ENCODE measurements around the gene NEBL.
"Not testable (repeated sequence)": the region's sequence is repeated elsewhere in the genome, so short reads cannot be mapped to it uniquely, and the experiment has no call there.

Gene NEBL, protein sequence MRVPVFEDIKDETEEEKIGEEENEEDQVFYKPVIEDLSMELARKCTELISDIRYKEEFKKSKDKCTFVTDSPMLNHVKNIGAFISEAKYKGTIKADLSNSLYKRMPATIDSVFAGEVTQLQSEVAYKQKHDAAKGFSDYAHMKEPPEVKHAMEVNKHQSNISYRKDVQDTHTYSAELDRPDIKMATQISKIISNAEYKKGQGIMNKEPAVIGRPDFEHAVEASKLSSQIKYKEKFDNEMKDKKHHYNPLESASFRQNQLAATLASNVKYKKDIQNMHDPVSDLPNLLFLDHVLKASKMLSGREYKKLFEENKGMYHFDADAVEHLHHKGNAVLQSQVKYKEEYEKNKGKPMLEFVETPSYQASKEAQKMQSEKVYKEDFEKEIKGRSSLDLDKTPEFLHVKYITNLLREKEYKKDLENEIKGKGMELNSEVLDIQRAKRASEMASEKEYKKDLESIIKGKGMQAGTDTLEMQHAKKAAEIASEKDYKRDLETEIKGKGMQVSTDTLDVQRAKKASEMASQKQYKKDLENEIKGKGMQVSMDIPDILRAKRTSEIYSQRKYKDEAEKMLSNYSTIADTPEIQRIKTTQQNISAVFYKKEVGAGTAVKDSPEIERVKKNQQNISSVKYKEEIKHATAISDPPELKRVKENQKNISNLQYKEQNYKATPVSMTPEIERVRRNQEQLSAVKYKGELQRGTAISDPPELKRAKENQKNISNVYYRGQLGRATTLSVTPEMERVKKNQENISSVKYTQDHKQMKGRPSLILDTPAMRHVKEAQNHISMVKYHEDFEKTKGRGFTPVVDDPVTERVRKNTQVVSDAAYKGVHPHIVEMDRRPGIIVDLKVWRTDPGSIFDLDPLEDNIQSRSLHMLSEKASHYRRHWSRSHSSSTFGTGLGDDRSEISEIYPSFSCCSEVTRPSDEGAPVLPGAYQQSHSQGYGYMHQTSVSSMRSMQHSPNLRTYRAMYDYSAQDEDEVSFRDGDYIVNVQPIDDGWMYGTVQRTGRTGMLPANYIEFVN

GRCh38 chr10:20897146-20897825, at the start of gene NEBL:
Gene NEBL, minus strand, starts transcription at chr10:20897311. Its CDS starts 106 bp downstream, at chr10:20897205.
- no peak within 1 kb of the TSS for H3K4me3 ChIP-seq (ENCODE audit: low read length)
- no peaks in the 10 kb centered on the region for H3K27me3 ChIP-seq (ENCODE audit: insufficient read depth, low read length)
- no peaks in the 10 kb centered on the region for H3K9me3 ChIP-seq (ENCODE audit: insufficient read depth, low read depth, low read length)
- 0 out of 2 replicates have a peak, but pooled peaks cover 6% of the 10 kb centered on the region for H3K4me1 ChIP-seq (ENCODE audit: insufficient read depth, low read length)
- no peak within 1 kb of the TSS for H3K9ac ChIP-seq (ENCODE audit: low read depth, low read length)
- H3K27ac ChIP-seq (ENCODE audit: low read length) = no peak within 1 kb of the TSS
- no peaks in the 10 kb centered on the region for H3K36me3 ChIP-seq (ENCODE audit: insufficient read depth, low read depth, low read length)

- H3K27me3 ChIP-seq (ENCODE audit: insufficient read depth, low read length) = no peaks in the 10 kb centered on the region
- no peak overlapping the region for H3K27ac ChIP-seq (ENCODE audit: low read length)
- no peaks in the 10 kb centered on the region for H3K36me3 ChIP-seq (ENCODE audit: insufficient read depth, low read depth, low read length)
- H3K4me3 ChIP-seq (ENCODE audit: low read length) = no peak overlapping the region
- no peaks in the 10 kb centered on the region for H3K9me3 ChIP-seq (ENCODE audit: insufficient read depth, low read depth, low read length)
- no peak overlapping the region for H3K9ac ChIP-seq (ENCODE audit: low read depth, low read length)
- H3K4me1 ChIP-seq (ENCODE audit: insufficient read depth, low read length) = peaks cover 12% of the 10 kb centered on the region
Observed at GRCh38 chr10:20945546-20946332, 48.6 kb upstream of the NEBL start.

DNA sequence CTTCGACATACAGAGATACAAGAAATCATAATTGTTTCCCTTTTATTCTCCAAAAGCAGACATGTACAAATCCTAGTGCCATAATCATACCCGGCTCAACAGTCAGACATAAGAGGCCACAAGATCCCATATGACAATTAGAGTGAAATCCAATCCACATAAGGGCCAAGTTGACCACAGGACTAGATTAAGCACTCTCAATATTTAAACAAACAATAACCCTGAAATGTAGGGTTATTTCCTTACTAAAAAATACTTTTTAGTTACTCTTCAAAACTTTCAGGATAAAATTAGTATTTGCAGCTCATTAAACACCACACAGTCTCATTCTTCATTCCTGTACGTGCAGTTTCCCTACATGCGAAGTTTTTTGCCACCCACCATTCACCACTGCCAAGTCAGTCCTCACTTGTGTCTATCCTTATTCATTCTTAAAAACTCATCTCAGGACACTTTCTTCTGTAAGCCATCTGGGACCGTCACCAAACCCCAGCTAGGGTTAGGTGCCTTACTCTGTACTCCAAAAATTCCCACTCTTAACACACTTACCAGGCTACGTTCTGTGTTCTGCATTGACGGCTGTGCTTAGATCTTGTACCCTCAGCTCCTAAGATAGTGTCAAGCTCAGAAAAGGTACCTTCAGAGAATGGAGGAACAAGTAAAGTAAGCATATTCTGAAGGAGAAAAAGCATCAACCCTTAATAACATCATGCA, 47.8 kb upstream of the NEBL start:
- H3K27me3 ChIP-seq (ENCODE audit: insufficient read depth, low read length) = no peaks in the 10 kb centered on the region
- no peak overlapping the region for H3K4me3 ChIP-seq (ENCODE audit: low read length)
- no peak overlapping the region for H3K9ac ChIP-seq (ENCODE audit: low read depth, low read length)
- peaks cover 12% of the 10 kb centered on the region for H3K4me1 ChIP-seq (ENCODE audit: insufficient read depth, low read length)
- H3K27ac ChIP-seq (ENCODE audit: low read length) = no peak overlapping the region
- no peaks in the 10 kb centered on the region for H3K36me3 ChIP-seq (ENCODE audit: insufficient read depth, low read depth, low read length)
- no peaks in the 10 kb centered on the region for H3K9me3 ChIP-seq (ENCODE audit: insufficient read depth, low read depth, low read length)

GRCh38 chr10:20939414-20939813, 42.3 kb upstream of the NEBL start:
- H3K9me3 ChIP-seq (ENCODE audit: insufficient read depth, low read depth, low read length) = peaks cover 12% of the 10 kb centered on the region
- H3K4me3 ChIP-seq (ENCODE audit: low read length); H3K27ac ChIP-seq (ENCODE audit: low read length); H3K36me3 ChIP-seq (ENCODE audit: insufficient read depth, low read depth, low read length); H3K9ac ChIP-seq (ENCODE audit: low read depth, low read length); H3K4me1 ChIP-seq (ENCODE audit: insufficient read depth, low read length); H3K27me3 ChIP-seq (ENCODE audit: insufficient read depth, low read length): not testable (repeated sequence)

- Histone ChIP-seq H3K9ac (ENCODE audit: low read depth, low read length) (no peak overlapping the region), H3K9me3 (ENCODE audit: insufficient read depth, low read depth, low read length) (peaks cover 12% of the 10 kb centered on the region), H3K27ac (ENCODE audit: low read length) (no peak overlapping the region), H3K4me3 (ENCODE audit: low read length) (no peak overlapping the region), H3K36me3 (ENCODE audit: insufficient read depth, low read depth, low read length) (no peaks in the 10 kb centered on the region), H3K4me1 (ENCODE audit: insufficient read depth, low read length) (no peaks in the 10 kb centered on the region), H3K27me3 (ENCODE audit: insufficient read depth, low read length) (no peaks in the 10 kb centered on the region)
Observed at GRCh38 chr10:20936396-20936795, 39.3 kb upstream of the NEBL start.

GRCh38 chr10:20935931-20936330, 38.8 kb upstream of the NEBL start:
- no peak overlapping the region for H3K4me3 ChIP-seq (ENCODE audit: low read length)
- no peak overlapping the region for H3K9ac ChIP-seq (ENCODE audit: low read depth, low read length)
- H3K36me3 ChIP-seq (ENCODE audit: insufficient read depth, low read depth, low read length) = no peaks in the 10 kb centered on the region
- no peak overlapping the region for H3K27ac ChIP-seq (ENCODE audit: low read length)
- H3K27me3 ChIP-seq (ENCODE audit: insufficient read depth, low read length) = no peaks in the 10 kb centered on the region
- H3K4me1 ChIP-seq (ENCODE audit: insufficient read depth, low read length) = no peaks in the 10 kb centered on the region
- peaks cover 12% of the 10 kb centered on the region for H3K9me3 ChIP-seq (ENCODE audit: insufficient read depth, low read depth, low read length)

- Histone ChIP-seq H3K9ac (ENCODE audit: low read depth, low read length) (no peak overlapping the region), H3K36me3 (ENCODE audit: insufficient read depth, low read depth, low read length) (no peaks in the 10 kb centered on the region), H3K4me1 (ENCODE audit: insufficient read depth, low read length) (no peaks in the 10 kb centered on the region), H3K4me3 (ENCODE audit: low read length) (no peak overlapping the region), H3K27ac (ENCODE audit: low read length) (no peak overlapping the region), H3K9me3 (ENCODE audit: insufficient read depth, low read depth, low read length) (peaks cover 12% of the 10 kb centered on the region), H3K27me3 (ENCODE audit: insufficient read depth, low read length) (no peaks in the 10 kb centered on the region)
Observed at GRCh38 chr10:20935301-20935700, 38.2 kb upstream of the NEBL start.

- H3K4me3 ChIP-seq (ENCODE audit: low read length) = no peak overlapping the region
- H3K36me3 ChIP-seq (ENCODE audit: insufficient read depth, low read depth, low read length) = no peaks in the 10 kb centered on the region
- peaks cover 12% of the 10 kb centered on the region for H3K9me3 ChIP-seq (ENCODE audit: insufficient read depth, low read depth, low read length)
- no peaks in the 10 kb centered on the region for H3K27me3 ChIP-seq (ENCODE audit: insufficient read depth, low read length)
- no peaks in the 10 kb centered on the region for H3K4me1 ChIP-seq (ENCODE audit: insufficient read depth, low read length)
- no peak overlapping the region for H3K9ac ChIP-seq (ENCODE audit: low read depth, low read length)
- H3K27ac ChIP-seq (ENCODE audit: low read length) = no peak overlapping the region
Observed at GRCh38 chr10:20933705-20934104, 36.6 kb upstream of the NEBL start.

DNA sequence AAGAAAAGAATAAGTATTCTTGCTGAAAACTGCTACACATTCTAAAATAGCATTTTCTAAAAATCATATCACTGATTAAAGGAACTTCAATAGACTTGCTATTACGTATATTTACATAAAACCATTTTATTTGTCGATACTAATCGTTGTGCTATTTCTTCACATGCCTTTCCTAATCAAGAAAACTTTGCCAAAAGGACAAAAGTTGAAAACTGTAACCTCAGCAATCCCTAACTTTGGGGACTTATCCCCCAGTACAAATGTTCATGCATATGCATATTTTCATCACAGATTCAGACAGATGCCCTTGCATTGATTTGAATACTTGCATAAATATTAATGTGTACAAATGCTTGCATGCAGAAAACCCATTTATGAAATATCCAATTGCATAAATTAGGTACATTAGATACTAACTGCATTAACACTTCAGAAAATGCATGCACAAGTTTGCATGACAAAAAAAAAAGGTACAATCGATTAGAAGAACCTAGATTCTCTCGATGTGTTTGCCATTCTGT, 35.6 kb upstream of the NEBL start:
- Histone ChIP-seq H3K4me1 (ENCODE audit: insufficient read depth, low read length) (no peaks in the 10 kb centered on the region), H3K27me3 (ENCODE audit: insufficient read depth, low read length) (no peaks in the 10 kb centered on the region), H3K4me3 (ENCODE audit: low read length) (no peak overlapping the region), H3K36me3 (ENCODE audit: insufficient read depth, low read depth, low read length) (no peaks in the 10 kb centered on the region), H3K9me3 (ENCODE audit: insufficient read depth, low read depth, low read length) (peaks cover 8% of the 10 kb centered on the region), H3K27ac (ENCODE audit: low read length) (no peak overlapping the region), H3K9ac (ENCODE audit: low read depth, low read length) (no peak overlapping the region)

GRCh38 chr10:20931156-20931795, 34.2 kb upstream of the NEBL start:
- Histone ChIP-seq H3K27me3 (ENCODE audit: insufficient read depth, low read length) (no peaks in the 10 kb centered on the region), H3K36me3 (ENCODE audit: insufficient read depth, low read depth, low read length) (no peaks in the 10 kb centered on the region), H3K4me3 (ENCODE audit: low read length) (no peak overlapping the region), H3K4me1 (ENCODE audit: insufficient read depth, low read length) (no peaks in the 10 kb centered on the region), H3K9ac (ENCODE audit: low read depth, low read length) (no peak overlapping the region), H3K9me3 (ENCODE audit: insufficient read depth, low read depth, low read length) (no peaks in the 10 kb centered on the region), H3K27ac (ENCODE audit: low read length) (no peak overlapping the region)

Measured in iPS-20b (cell line).